Epithelial cell of proximal tubule (primary cell): Measurements from ENCODE around the gene IFT81. TPM values are rescaled to one million over a fixed set of nuclear protein-coding genes. Genes with fewer than 3 reads are reported as not detected.

Source experiments
- DNase-seq: peaks from one replicate; pipeline ENCODE4 v3.0.0-alpha.2; 2011; ENCODE audit warnings: low read depth
- H3K4me3 ChIP-seq: 2 replicates; pipeline ENCODE4 v1.5.1; 2011; ENCODE audit warnings: low read depth, mild to moderate bottlenecking, low read length
- CTCF ChIP-seq: conservative IDR thresholded peaks from 2 replicates; pipeline ENCODE4 v1.5.1; 2012; ENCODE audit warnings: low read depth, mild to moderate bottlenecking, low read length
- total RNA-seq: library from RNA; depleted of rRNA; stranded (reverse); fragments of >200 nt; gene quantifications from 2 replicates; pipeline ENCODE4 v1.2.3, GENCODE V29; 2015

IFT81 gene
- total RNA-seq, 1 donor from 2014 or later: 10.7 TPM

- no peak for DNase-seq
- TF ChIP-seq CTCF: no peak
- no peak overlapping the region for H3K4me3 ChIP-seq
Measured at GRCh38 chr12:110266381-110266960, 142.3 kb downstream of the IFT81 start.

GRCh38 chr12:110266980-110267620 is 142.9 kb downstream of the IFT81 start:
- no peak overlapping the region for H3K4me3 ChIP-seq
- no peak for DNase-seq

More at GRCh38 chr12:110266980-110267620, 142.9 kb downstream of the IFT81 start:
- no peak for TF ChIP-seq CTCF

Other genes starting within 250 kb of the IFT81 start
- gene GLTP, start 243.8 kb upstream of the IFT81 start, total RNA-seq: 35.1 and 43.5 TPM in 2 replicates
- gene TCHP, start 224.1 kb upstream of the IFT81 start, total RNA-seq: 20.0 and 37.5 TPM in 2 replicates
- gene GIT2, start 128.0 kb upstream of the IFT81 start, total RNA-seq: 19.2 and 20.1 TPM in 2 replicates
- gene ANKRD13A, start 124.9 kb upstream of the IFT81 start, total RNA-seq: 43.8 and 96.1 TPM in 2 replicates
- 7.1 and 12.6 TPM in 2 replicates for gene C12orf76, start 75.8 kb upstream of the IFT81 start, total RNA-seq
- 93.5 and 129 TPM in 2 replicates for gene ATP2A2, start 156.9 kb downstream of the IFT81 start, total RNA-seq